Transverse colon (tissue), 4 donors: Measurements from ENCODE around the gene NUP153. TPM values are rescaled to one million over a fixed set of nuclear protein-coding genes. Genes with fewer than 3 reads are reported as not detected.

ENCODE experiments used
- DNase-seq: peaks from one replicate; pipeline ENCODE4 v3.0.0-alpha.2; 2019
- H3K27ac ChIP-seq, 4 donors: fragments of 200-600 bp; sonication (generic); 2 replicates each; pipeline ENCODE4 v1.5.1; 2016 to 2018; ENCODE audit warnings: inconsistent platforms in 4 of 4
- H3K27me3 ChIP-seq: fragments of 200-600 bp; sonication (generic); 2 replicates; pipeline ENCODE4 v1.5.1; 2017; ENCODE audit warnings: inconsistent platforms
- H3K36me3 ChIP-seq, 4 donors: fragments of 200-600 bp; sonication (generic); 2 replicates each; pipeline ENCODE4 v1.5.1; 2017 to 2019; ENCODE audit warnings: inconsistent platforms in 4 of 4
- H3K4me1 ChIP-seq, 4 donors: fragments of 200-600 bp; sonication (generic); 2 replicates each; pipeline ENCODE4 v1.5.1; 2017 to 2020; ENCODE audit warnings: inconsistent platforms in 4 of 4
- H3K4me3 ChIP-seq, 4 donors: fragments of 200-600 bp; sonication (generic); 1 replicate in 1 of 4; 2 replicates in 3 of 4; pipeline versions ENCODE4 v1.5.1 to v1.6.1; 2017 to 2019; ENCODE audit warnings: inconsistent platforms in 4 of 4
- H3K9me3 ChIP-seq, 2 donors: fragments of 200-600 bp; sonication (generic); 2 replicates each; pipeline ENCODE4 v1.5.1; 2017 to 2019; ENCODE audit warnings: inconsistent platforms in 2 of 2
- CTCF ChIP-seq, 5 experiments: fragments of 200-600 bp in 3 of 5; fragments of 450-650 bp in 2 of 5; sonication (generic) in 3 of 5; IDR thresholded peaks; 1 replicate in 2 of 5; 2 replicates in 3 of 5; pipeline ENCODE4 v1.5.1; 2016 to 2017; ENCODE audit warnings: antibody characterized with exemption in 5 of 5, inconsistent platforms in 3 of 5, mild to moderate bottlenecking in 2 of 5, moderate library complexity in 1 of 5
- EP300 ChIP-seq: sonication (generic); formaldehyde crosslinking; IDR thresholded peaks from one replicate; pipeline ENCODE4 v1.6.1; 2017; ENCODE audit warnings: antibody characterized with exemption, low read depth
- POLR2A ChIP-seq: fragments of 450-650 bp; IDR thresholded peaks from one replicate; pipeline ENCODE4 v1.6.1; 2016; ENCODE audit warnings: antibody characterized with exemption, mild to moderate bottlenecking, moderate library complexity
- POLR2AphosphoS5 ChIP-seq, 3 donors: sonication (generic); formaldehyde crosslinking; IDR thresholded peaks; one replicate each; pipeline ENCODE4 v1.6.1; 2016; ENCODE audit warnings: antibody characterized with exemption in 3 of 3
- WGBS, 2 donors: methylation state at CpG; one replicate each; pipeline ENCODE4 v1.1.5; 2018; ENCODE audit warnings: low coverage in 1 of 2; 5-methylcytosine and 5-hydroxymethylcytosine counted together
- in situ Hi-C, 4 donors: fragments of 200-750 bp; cut with MboI; loops; one replicate each; pipeline versions ENCODE4 v1.15.0 to v1.15.1; 2017; ENCODE audit warnings: low sequenced_read_pairs in 3 of 4, low pct_ligation_motif_present in 1 of 4, low pct_unique_long_range_greater_than_20kb in 1 of 4
- intact Hi-C: fragments of 100-400 bp; cut with DNase I; formaldehyde crosslinking; loops from one replicate; pipeline ENCODE4 v1.15.1; 2023; ENCODE audit warnings: low total_unique reads
- total RNA-seq, 4 donors: library from RNA; depleted of rRNA; stranded (reverse); fragments of >200 nt; gene quantifications; one replicate each; pipeline ENCODE4 v1.1.0, GENCODE V29; 2016

The NUP153 gene
- total RNA-seq, 4 donors from 2014 or later, result 27.9 to 37.0 (median 32.1) TPM

- peaks cover 0 to 2% (median under 1%) of the 10 kb centered on the region in 4 donors for H3K4me1 ChIP-seq
- TF ChIP-seq CTCF (IDR thresholded peaks at IDR 0.05) (no peak), EP300 (no peak), POLR2AphosphoS5 (IDR thresholded peaks at IDR 0.05) (no peak), POLR2A (no peak)
- intact Hi-C loops, result no loop called here
- no peak overlapping the region for H3K4me3 ChIP-seq
- H3K27ac ChIP-seq, result no peak overlapping the region
- peaks cover 0 to 34% (median 17%) of the 10 kb centered on the region in 4 donors for H3K36me3 ChIP-seq
- 100% methylated on average over 1 of the region's 1 CpG; no CpG with 5 or more reads in 1 of the 2 donors for WGBS, 2 donors
- DNase-seq, result no peak
- no peaks in the 10 kb centered on the region for H3K9me3 ChIP-seq
- in situ Hi-C loops, result no loop called here
- H3K27me3 ChIP-seq, result no peaks in the 10 kb centered on the region
Observed at GRCh38 chr6:17656092-17656491, 50.6 kb downstream of the NUP153 start.

- in situ Hi-C loops (no loop called here), intact Hi-C loops (no loop called here)
- Histone ChIP-seq H3K9me3 (no peaks in the 10 kb centered on the region), H3K27me3 (no peaks in the 10 kb centered on the region), H3K27ac (no peak overlapping the region), H3K4me3 (no peak overlapping the region), H3K4me1 (peaks cover 0 to 17% (median 5%) of the 10 kb centered on the region in 4 donors), H3K36me3 (peaks cover 0 to 30% (median 12%) of the 10 kb centered on the region in 4 donors)
- WGBS, 2 donors, result 64 to 76% methylated on average over 4 to 5 of the region's 5 CpGs
- TF ChIP-seq POLR2AphosphoS5 (IDR thresholded peaks at IDR 0.05) (no peak), EP300 (no peak), POLR2A (no peak), CTCF (IDR thresholded peaks at IDR 0.05) (no peak)
- DNase-seq, result no peak
Observed at GRCh38 chr6:17653198-17653882, 53.4 kb downstream of the NUP153 start.

GRCh38 chr6:17650656-17651309 is 55.9 kb downstream of the NUP153 start:
- no peak for DNase-seq
- WGBS, 2 donors, result 65% methylated on average over 3 of the region's 3 CpGs; no CpG with 5 or more reads in 1 of the 2 donors
- Histone ChIP-seq H3K27ac (no peak overlapping the region), H3K4me1 (peaks cover 0 to 17% (median 5%) of the 10 kb centered on the region in 4 donors), H3K9me3 (no peaks in the 10 kb centered on the region), H3K36me3 (peaks cover 0 to 42% (median 21%) of the 10 kb centered on the region in 4 donors), H3K27me3 (no peaks in the 10 kb centered on the region), H3K4me3 (no peak overlapping the region)
- no peak for TF ChIP-seq CTCF (IDR thresholded peaks at IDR 0.05)
- no peak for TF ChIP-seq POLR2A
- no peak for TF ChIP-seq POLR2AphosphoS5 (IDR thresholded peaks at IDR 0.05)
- TF ChIP-seq EP300, result no peak
- intact Hi-C loops, result no loop called here
- in situ Hi-C loops, result no loop called here

GRCh38 chr6:17648745-17649144 is 58.0 kb downstream of the NUP153 start:
- peaks cover 0 to 17% (median 5%) of the 10 kb centered on the region in 4 donors for H3K4me1 ChIP-seq
- DNase-seq, result no peak
- intact Hi-C loops (no loop called here), in situ Hi-C loops (no loop called here)
- H3K36me3 ChIP-seq, result peaks cover 0 to 62% (median 29%) of the 10 kb centered on the region in 4 donors
- no peak overlapping the region for H3K27ac ChIP-seq
- H3K4me3 ChIP-seq, result no peak overlapping the region
- 77 to 99% methylated on average over 1 to 3 of the region's 3 CpGs for WGBS, 2 donors
- H3K27me3 ChIP-seq, result no peaks in the 10 kb centered on the region
- TF ChIP-seq POLR2A, result no peak
- H3K9me3 ChIP-seq, result no peaks in the 10 kb centered on the region
